GM12864 (cell line): ENCODE data around the gene COL6A5.
"Not testable (repeated sequence)": the region's sequence is repeated elsewhere in the genome, so short reads cannot be mapped to it uniquely, and the experiment has no call there.

Experiments used
- DNase-seq: peaks from one replicate; pipeline ENCODE4 v3.0.0-alpha.2; 2011; ENCODE audit warnings: low read depth
- H3K4me3 ChIP-seq: 2 replicates; pipeline ENCODE4 v1.5.1; 2011; ENCODE audit warnings: mild to moderate bottlenecking, low read depth, low read length, control low read depth
- TF ChIP-seq, protein P1 (sequence below): IDR thresholded peaks from 2 replicates; pipeline ENCODE4 v1.5.1; 2011; ENCODE audit warnings: low read depth, mild to moderate bottlenecking, moderate library complexity, low read length, control low read depth, inconsistent platforms; ENCODE audit errors: missing control alignments

COL6A5 gene

DNA sequence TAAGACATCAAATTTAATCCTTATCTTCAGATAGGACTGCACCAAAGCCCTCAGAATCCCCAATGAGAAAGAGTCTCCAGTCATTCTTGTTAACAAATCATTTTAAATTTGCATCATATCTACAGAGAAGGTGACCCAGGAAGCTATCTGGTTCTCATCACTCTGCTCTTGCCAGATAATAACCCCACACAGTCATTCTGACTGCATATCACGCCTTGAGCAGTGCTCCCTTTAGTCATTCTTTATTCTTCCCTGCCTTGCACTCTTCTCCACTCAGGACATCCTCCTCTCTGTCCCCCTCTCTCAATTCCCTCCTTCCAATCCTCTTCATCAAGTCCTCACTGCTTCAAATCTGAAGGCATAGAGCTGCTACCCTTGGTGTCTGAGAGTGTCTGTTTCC is 87.8 kb downstream of the COL6A5 start:
- TF ChIP-seq, protein P1, sequence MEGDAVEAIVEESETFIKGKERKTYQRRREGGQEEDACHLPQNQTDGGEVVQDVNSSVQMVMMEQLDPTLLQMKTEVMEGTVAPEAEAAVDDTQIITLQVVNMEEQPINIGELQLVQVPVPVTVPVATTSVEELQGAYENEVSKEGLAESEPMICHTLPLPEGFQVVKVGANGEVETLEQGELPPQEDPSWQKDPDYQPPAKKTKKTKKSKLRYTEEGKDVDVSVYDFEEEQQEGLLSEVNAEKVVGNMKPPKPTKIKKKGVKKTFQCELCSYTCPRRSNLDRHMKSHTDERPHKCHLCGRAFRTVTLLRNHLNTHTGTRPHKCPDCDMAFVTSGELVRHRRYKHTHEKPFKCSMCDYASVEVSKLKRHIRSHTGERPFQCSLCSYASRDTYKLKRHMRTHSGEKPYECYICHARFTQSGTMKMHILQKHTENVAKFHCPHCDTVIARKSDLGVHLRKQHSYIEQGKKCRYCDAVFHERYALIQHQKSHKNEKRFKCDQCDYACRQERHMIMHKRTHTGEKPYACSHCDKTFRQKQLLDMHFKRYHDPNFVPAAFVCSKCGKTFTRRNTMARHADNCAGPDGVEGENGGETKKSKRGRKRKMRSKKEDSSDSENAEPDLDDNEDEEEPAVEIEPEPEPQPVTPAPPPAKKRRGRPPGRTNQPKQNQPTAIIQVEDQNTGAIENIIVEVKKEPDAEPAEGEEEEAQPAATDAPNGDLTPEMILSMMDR: no peak

DNA sequence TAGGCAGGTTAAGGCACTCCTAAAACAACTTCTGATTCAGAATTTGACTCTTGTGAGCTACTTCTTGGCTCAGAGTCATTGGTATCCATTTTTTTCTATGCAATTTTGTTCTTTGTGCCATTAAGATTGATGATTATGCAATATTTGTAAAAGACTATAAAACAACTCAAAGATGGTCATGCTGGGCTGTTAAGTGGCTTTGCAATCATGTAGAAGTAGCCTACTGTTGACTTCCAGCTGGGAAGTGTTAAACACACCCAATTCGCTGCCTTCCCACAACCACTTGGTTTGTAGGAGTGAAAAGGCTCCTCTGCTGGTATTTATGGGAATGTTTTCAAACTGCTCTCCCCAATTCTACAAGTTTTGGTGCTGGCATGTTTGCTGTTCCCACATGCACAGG is 96.8 kb downstream of the COL6A5 start:
- no peak for DNase-seq
- no peak overlapping the region for H3K4me3 ChIP-seq
- TF ChIP-seq, protein P1: no peak

More for the DNA sequence above, 87.8 kb downstream of the COL6A5 start:
- no peak overlapping the region for H3K4me3 ChIP-seq
- no peak for DNase-seq

DNA sequence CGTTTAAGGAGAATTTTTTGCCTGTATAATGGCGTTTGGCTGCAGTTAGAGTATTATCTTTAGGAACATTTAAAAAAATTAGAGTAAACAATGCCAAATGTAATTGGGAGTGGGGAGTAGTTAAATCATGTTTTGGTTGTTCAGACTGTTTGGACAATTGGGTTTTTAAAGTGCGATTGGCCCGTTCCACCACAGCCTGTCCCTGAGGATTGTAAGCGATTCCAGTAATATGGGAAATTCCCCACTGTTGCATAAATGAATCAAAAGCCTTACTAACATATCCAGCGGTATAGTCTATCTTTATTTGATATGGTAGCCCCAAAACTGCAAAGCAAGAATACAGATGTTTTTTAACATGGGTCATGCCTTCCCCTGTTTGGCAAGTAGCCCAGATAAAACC is 101.4 kb downstream of the COL6A5 start:
- not testable (repeated sequence) for DNase-seq, H3K4me3 ChIP-seq

DNA sequence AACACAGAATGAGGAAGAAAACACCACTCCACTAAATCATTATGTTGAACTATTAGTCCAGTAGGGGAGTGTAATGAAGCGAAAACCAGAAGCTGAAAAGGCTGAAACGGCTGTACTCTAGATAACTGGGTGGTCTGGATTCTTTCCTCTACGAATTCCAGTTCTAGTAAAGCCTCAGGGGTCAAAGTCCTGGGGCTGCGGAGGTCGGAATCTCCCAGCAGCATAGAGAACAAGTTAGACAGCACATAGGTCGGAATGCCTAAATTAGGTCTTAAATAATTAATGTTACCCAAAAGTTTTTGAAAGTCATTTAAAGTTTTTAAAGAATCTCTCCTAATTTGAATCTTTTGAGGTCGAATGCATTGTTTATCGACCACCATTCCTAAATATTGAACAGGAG is 102.7 kb downstream of the COL6A5 start:
- H3K4me3 ChIP-seq, DNase-seq: not testable (repeated sequence)

DNA sequence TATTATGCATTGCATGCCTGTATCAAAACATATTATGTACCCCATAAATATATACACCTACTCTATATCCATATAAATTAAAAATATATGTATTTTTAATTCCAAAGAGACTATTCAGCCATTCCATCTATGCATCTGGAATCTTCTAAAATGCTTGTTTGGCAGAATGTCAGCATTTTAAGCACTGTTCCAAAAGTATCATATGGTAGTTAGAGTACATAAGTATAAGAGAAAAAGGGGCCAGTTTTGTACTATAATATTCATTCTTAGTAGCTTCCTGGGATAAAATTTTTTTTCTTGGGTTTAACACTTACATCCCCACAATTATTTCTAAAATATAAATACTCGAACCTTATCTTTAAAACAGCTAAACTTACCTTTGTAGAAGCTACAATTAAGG is 111.1 kb downstream of the COL6A5 start:
- no peak for DNase-seq
- TF ChIP-seq, protein P1: no peak
- no peak overlapping the region for H3K4me3 ChIP-seq

DNA sequence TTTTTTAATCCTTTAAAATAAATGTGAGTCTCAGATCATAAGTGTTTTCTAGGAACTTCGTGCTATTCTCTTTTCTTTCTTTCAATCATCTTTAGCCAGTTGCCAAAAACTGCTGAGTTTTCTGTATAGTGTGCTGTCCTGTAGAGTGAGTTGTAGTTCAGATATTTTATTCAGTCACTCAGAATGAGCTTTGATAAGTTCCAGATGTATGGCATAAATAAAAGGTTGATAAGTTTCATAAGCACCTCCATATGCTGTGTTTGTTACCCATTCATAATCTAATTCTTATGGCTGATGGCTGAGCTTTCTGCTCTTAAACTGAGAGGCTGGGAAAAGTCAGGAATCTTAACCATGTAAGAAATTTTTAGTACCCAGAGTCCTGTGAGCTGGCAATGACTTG is 112.2 kb downstream of the COL6A5 start:
- no peak for DNase-seq
- H3K4me3 ChIP-seq: no peak overlapping the region
- TF ChIP-seq, protein P1: no peak

DNA sequence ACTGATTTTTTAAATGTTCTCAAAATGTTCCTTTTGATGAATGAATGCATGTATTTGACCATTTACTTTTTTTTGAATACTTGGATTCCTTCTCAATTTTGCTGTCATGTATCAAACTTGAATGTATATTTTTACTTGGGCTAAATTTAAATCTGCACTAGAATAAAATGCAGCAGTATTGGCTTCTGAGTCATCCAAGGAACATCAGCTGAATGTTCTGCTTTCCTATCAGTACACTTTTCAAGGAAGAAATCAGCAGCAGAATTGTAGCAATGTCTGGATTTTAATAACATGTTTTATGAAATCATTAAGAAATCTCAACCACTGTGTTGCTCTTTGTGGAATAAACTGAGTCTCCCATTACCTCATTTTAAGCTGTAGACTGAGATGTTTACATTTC is 114.5 kb downstream of the COL6A5 start:
- H3K4me3 ChIP-seq: no peak overlapping the region
- TF ChIP-seq, protein P1: no peak
- DNase-seq: no peak

DNA sequence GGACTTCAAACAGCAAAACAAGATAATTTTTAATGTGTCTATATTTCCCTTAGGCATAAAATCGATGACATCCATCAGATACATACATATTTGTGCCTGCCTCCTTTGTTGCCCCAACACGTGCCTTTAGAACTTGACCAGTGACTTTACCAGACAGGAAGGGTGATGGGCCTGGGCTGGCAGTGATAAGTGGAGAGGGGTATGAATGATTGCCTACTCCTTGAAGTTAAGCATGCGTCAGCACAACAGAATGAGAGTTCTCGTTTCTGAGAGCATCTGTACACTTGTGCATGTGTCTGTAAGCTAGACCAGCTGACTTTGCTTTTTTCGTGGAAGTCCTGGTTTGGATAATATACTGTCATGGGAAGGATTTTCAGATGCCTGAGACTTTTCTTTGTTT is 116.6 kb downstream of the COL6A5 start:
- TF ChIP-seq, protein P1: no peak
- no peak for DNase-seq
- no peak overlapping the region for H3K4me3 ChIP-seq
